TTC549 (cell line): ENCODE results near the gene TNFRSF1B.

Experiments used
- FAIRE-seq: peaks from 2 replicates; lab custom pipeline; 2012; peaks lifted over from hg19 to GRCh38; lab: Jason Lieb, UNC

The TNFRSF1B gene

GRCh38 chr1:12176298-12177118 lies 9.7 kb downstream of the TNFRSF1B start:
- no peak for FAIRE-seq

GRCh38 chr1:12177156-12177998 lies 10.6 kb downstream of the TNFRSF1B start:
- no peak for FAIRE-seq

GRCh38 chr1:12177999-12178441 lies 11.2 kb downstream of the TNFRSF1B start:
- FAIRE-seq, result no peak

GRCh38 chr1:12178511-12178910 lies 11.7 kb downstream of the TNFRSF1B start:
- FAIRE-seq, result no peak

GRCh38 chr1:12179111-12179519 lies 12.3 kb downstream of the TNFRSF1B start:
- FAIRE-seq, result no peak

- FAIRE-seq, result no peak
Observed at GRCh38 chr1:12179676-12180075, 12.9 kb downstream of the TNFRSF1B start.

- FAIRE-seq, result no peak
Observed at GRCh38 chr1:12180315-12180714, 13.5 kb downstream of the TNFRSF1B start.

- no peak for FAIRE-seq
Observed at GRCh38 chr1:12180903-12181302, 14.1 kb downstream of the TNFRSF1B start.

- FAIRE-seq, result no peak
Observed at GRCh38 chr1:12181568-12181967, 14.8 kb downstream of the TNFRSF1B start.

- no peak for FAIRE-seq
Observed at GRCh38 chr1:12182410-12182984, 15.7 kb downstream of the TNFRSF1B start.

- FAIRE-seq, result no peak
Observed at GRCh38 chr1:12183095-12183794, 16.5 kb downstream of the TNFRSF1B start.

GRCh38 chr1:12184008-12184681 lies 17.4 kb downstream of the TNFRSF1B start:
- FAIRE-seq, result no peak

GRCh38 chr1:12185036-12185917 lies 18.5 kb downstream of the TNFRSF1B start:
- no peak for FAIRE-seq

- FAIRE-seq, result no peak
Observed at GRCh38 chr1:12185918-12186678, 19.3 kb downstream of the TNFRSF1B start.

GRCh38 chr1:12186679-12186985 lies 19.8 kb downstream of the TNFRSF1B start:
- no peak for FAIRE-seq

- FAIRE-seq, result no peak
Observed at GRCh38 chr1:12188115-12188514, 21.3 kb downstream of the TNFRSF1B start.

GRCh38 chr1:12188657-12189327 lies 22.0 kb downstream of the TNFRSF1B start:
- no peak for FAIRE-seq

GRCh38 chr1:12189328-12189682 lies 22.5 kb downstream of the TNFRSF1B start:
- no peak for FAIRE-seq

GRCh38 chr1:12191242-12192032 lies 24.6 kb downstream of the TNFRSF1B start:
- no peak for FAIRE-seq
